Measurements from ENCODE around the gene AUTS2. TPM values are rescaled to one million over a fixed set of nuclear protein-coding genes. Genes with fewer than 3 reads are reported as not detected.

The AUTS2 gene
- polyA plus RNA-seq, 1 donor (not counting 4 experiments of a cell fraction or from before 2014, with no cell fraction given) = 4.7 TPM

DNA sequence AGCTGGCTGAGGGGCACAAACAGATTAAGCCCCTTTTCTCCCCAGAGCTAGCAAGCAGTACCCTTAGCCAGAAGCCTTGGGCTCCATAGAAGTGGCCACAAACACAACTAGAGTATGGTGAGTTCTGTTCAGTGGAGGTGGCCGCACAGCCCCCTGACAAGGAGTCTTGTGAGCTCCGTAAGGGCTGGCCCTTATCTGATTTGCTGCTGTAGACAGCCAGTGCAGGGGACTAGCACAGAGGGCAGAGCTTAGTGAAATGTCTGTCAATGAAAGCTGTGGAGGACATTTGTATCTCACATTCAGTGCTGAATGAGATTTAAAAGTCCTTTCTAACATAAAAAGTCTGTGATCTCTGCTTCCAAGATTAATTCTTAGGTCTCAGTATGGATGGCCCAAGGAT lies 137.3 kb downstream of the AUTS2 start:
- H3K27me3 ChIP-seq (ENCODE audit: control insufficient read depth, extremely low read depth, insufficient read depth, low read length) = no peaks in the 10 kb centered on the region
- no peaks in the 10 kb centered on the region for H3K9me3 ChIP-seq (ENCODE audit: control insufficient read depth, low read depth, low read length)
- peaks cover 37% of the 10 kb centered on the region for H3K4me1 ChIP-seq (ENCODE audit: control insufficient read depth, extremely low read depth, insufficient read depth, low read length)
- H3K9me1 ChIP-seq (ENCODE audit: control insufficient read depth, extremely low read depth, insufficient read depth, low read length) = no peaks in the 10 kb centered on the region
- TF ChIP-seq, protein P1, sequence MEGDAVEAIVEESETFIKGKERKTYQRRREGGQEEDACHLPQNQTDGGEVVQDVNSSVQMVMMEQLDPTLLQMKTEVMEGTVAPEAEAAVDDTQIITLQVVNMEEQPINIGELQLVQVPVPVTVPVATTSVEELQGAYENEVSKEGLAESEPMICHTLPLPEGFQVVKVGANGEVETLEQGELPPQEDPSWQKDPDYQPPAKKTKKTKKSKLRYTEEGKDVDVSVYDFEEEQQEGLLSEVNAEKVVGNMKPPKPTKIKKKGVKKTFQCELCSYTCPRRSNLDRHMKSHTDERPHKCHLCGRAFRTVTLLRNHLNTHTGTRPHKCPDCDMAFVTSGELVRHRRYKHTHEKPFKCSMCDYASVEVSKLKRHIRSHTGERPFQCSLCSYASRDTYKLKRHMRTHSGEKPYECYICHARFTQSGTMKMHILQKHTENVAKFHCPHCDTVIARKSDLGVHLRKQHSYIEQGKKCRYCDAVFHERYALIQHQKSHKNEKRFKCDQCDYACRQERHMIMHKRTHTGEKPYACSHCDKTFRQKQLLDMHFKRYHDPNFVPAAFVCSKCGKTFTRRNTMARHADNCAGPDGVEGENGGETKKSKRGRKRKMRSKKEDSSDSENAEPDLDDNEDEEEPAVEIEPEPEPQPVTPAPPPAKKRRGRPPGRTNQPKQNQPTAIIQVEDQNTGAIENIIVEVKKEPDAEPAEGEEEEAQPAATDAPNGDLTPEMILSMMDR (optimal IDR thresholded peaks at IDR 0.05 in 1 of 3, IDR thresholded peaks at IDR 0.05 in 1 of 3, conservative IDR thresholded peaks at IDR 0.05 in 1 of 3; ENCODE audit: extremely low read depth in 1 of 3, insufficient read depth in 2 of 3, low read length in 3 of 3) = no peak
- no peak for TF ChIP-seq EZH2 (IDR thresholded peaks at IDR 0.05; ENCODE audit: low read length)
- H3K4me3 ChIP-seq (ENCODE audit: control insufficient read depth in 2 of 3, extremely low read depth in 1 of 3, insufficient read depth in 2 of 3, low read depth in 1 of 3, low read length in 3 of 3) = no peak overlapping the region
- no peak overlapping the region for H3K4me2 ChIP-seq (ENCODE audit: control insufficient read depth, extremely low read depth, insufficient read depth, low read depth, low read length)
- H3K36me3 ChIP-seq (ENCODE audit: control insufficient read depth in 2 of 2, extremely low read depth in 1 of 2, insufficient read depth in 2 of 2, low read length in 2 of 2) = no peaks in the 10 kb centered on the region
- H4K20me1 ChIP-seq (ENCODE audit: control insufficient read depth, extremely low read depth, insufficient read depth, low read length) = no peaks in the 10 kb centered on the region
- H2AFZ ChIP-seq (ENCODE audit: control insufficient read depth, low read length) = no peak overlapping the region
- H3K27ac ChIP-seq (ENCODE audit: control insufficient read depth, insufficient read depth, low read length) = no peak overlapping the region
- DNase-seq (ENCODE audit: low read depth, low spot score) = no peak
- H3K79me2 ChIP-seq (ENCODE audit: control insufficient read depth, insufficient read depth, low read length) = no peaks in the 10 kb centered on the region
- dilution Hi-C loops (cut with MboI; ENCODE audit: extremely low pct_ligation_motif_present, low sequenced_read_pairs) = no loop called here
- H3K9ac ChIP-seq (ENCODE audit: control insufficient read depth, extremely low read depth, insufficient read depth, low read length) = no peak overlapping the region
- no peak for FAIRE-seq

DNA sequence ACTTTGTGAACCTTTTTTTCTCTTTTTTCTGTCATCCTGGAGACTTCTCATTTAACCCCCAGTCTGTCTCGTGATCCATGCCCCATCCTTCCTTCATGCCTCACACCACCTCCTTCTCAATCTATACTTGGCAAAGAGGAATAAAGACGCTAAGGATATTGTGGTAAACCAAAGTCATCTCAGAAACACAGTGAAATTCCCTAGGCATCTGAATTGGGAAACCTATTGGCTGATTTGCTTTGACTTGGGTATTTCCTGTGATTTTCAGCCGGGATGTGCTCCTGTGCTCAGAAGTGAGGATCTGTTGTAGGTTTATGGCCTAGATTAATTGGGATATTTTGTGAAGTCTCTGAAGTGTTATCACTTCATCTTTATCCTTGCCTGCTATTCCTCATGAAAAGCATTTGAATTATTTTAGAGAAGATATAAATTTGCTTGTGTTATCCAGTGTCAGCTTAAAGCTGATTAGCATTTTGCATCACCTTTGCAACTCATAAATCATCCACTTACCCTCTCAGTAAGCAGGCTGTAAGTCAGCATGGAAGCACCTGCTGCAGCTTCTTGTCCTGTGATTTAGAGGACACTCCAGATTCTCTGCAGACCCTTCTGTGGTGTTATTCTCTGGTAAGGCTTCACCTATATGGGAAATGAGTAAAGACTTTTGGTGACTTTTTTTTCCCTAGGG lies 138.0 kb downstream of the AUTS2 start:
- Histone ChIP-seq H3K4me3 (ENCODE audit: control insufficient read depth in 2 of 3, extremely low read depth in 1 of 3, insufficient read depth in 2 of 3, low read depth in 1 of 3, low read length in 3 of 3) (no peak overlapping the region), H3K79me2 (ENCODE audit: control insufficient read depth, insufficient read depth, low read length) (no peaks in the 10 kb centered on the region), H3K9ac (ENCODE audit: control insufficient read depth, extremely low read depth, insufficient read depth, low read length) (no peak overlapping the region), H3K9me3 (ENCODE audit: control insufficient read depth, low read depth, low read length) (no peaks in the 10 kb centered on the region), H3K36me3 (ENCODE audit: control insufficient read depth in 2 of 2, extremely low read depth in 1 of 2, insufficient read depth in 2 of 2, low read length in 2 of 2) (no peaks in the 10 kb centered on the region), H2AFZ (ENCODE audit: control insufficient read depth, low read length) (no peak overlapping the region), H3K4me2 (ENCODE audit: control insufficient read depth, extremely low read depth, insufficient read depth, low read depth, low read length) (no peak overlapping the region), H3K9me1 (ENCODE audit: control insufficient read depth, extremely low read depth, insufficient read depth, low read length) (no peaks in the 10 kb centered on the region), H3K27me3 (ENCODE audit: control insufficient read depth, extremely low read depth, insufficient read depth, low read length) (no peaks in the 10 kb centered on the region), H3K27ac (ENCODE audit: control insufficient read depth, insufficient read depth, low read length) (no peak overlapping the region), H4K20me1 (ENCODE audit: control insufficient read depth, extremely low read depth, insufficient read depth, low read length) (no peaks in the 10 kb centered on the region), H3K4me1 (ENCODE audit: control insufficient read depth, extremely low read depth, insufficient read depth, low read length) (peaks cover 37% of the 10 kb centered on the region)
- dilution Hi-C loops (cut with MboI; ENCODE audit: extremely low pct_ligation_motif_present, low sequenced_read_pairs) = no loop called here
- no peak for DNase-seq (ENCODE audit: low read depth, low spot score)
- TF ChIP-seq, protein P1 (optimal IDR thresholded peaks at IDR 0.05 in 1 of 3, IDR thresholded peaks at IDR 0.05 in 1 of 3, conservative IDR thresholded peaks at IDR 0.05 in 1 of 3; ENCODE audit: extremely low read depth in 1 of 3, insufficient read depth in 2 of 3, low read length in 3 of 3) = no peak
- no peak for TF ChIP-seq EZH2 (IDR thresholded peaks at IDR 0.05; ENCODE audit: low read length)
- no peak for FAIRE-seq
